HG02970 (cell line): ENCODE data around the gene CCDC127.
"Not testable (repeated sequence)": the region's sequence is repeated elsewhere in the genome, so short reads cannot be mapped to it uniquely, and the experiment has no call there.

ENCODE experiments used
- ATAC-seq: cut with Tn5 transposase; IDR thresholded peaks from one replicate; pipeline ENCODE4 v1.9.1; 2021; ENCODE audit warnings: mild to moderate bottlenecking, moderate library complexity, moderate number of reproducible peaks; ENCODE audit not compliant: unreplicated experiment, low FRiP score

CCDC127 gene

GRCh38 chr5:178110-178509 is 39.8 kb downstream of the CCDC127 start:
- ATAC-seq, result no peak

GRCh38 chr5:176296-176823 is 41.6 kb downstream of the CCDC127 start:
- ATAC-seq, result no peak

- ATAC-seq, result no peak
Measured at GRCh38 chr5:174876-175465, 43.0 kb downstream of the CCDC127 start.

- no peak for ATAC-seq
Measured at GRCh38 chr5:174291-174600, 43.7 kb downstream of the CCDC127 start.

GRCh38 chr5:173392-174290 is 44.3 kb downstream of the CCDC127 start:
- ATAC-seq, result no peak

- no peak for ATAC-seq
Measured at GRCh38 chr5:172841-173251, 45.1 kb downstream of the CCDC127 start.

GRCh38 chr5:172421-172820 is 45.5 kb downstream of the CCDC127 start:
- ATAC-seq, result no peak

- ATAC-seq, result no peak
Measured at GRCh38 chr5:171801-172331, 46.1 kb downstream of the CCDC127 start.

- ATAC-seq, result no peak
Measured at GRCh38 chr5:170971-171800, 46.8 kb downstream of the CCDC127 start.

- no peak for ATAC-seq
Measured at GRCh38 chr5:169728-170094, 48.2 kb downstream of the CCDC127 start.

GRCh38 chr5:169071-169727 is 48.8 kb downstream of the CCDC127 start:
- no peak for ATAC-seq

- no peak for ATAC-seq
Measured at GRCh38 chr5:167982-168660, 49.8 kb downstream of the CCDC127 start.

GRCh38 chr5:167511-167910 is 50.4 kb downstream of the CCDC127 start:
- no peak for ATAC-seq

GRCh38 chr5:166441-167372 is 51.2 kb downstream of the CCDC127 start:
- no peak for ATAC-seq

GRCh38 chr5:164783-165182 is 53.2 kb downstream of the CCDC127 start:
- not testable (repeated sequence) for ATAC-seq

- no peak for ATAC-seq
Measured at GRCh38 chr5:164244-164643, 53.7 kb downstream of the CCDC127 start.

GRCh38 chr5:163841-164240 is 54.1 kb downstream of the CCDC127 start:
- no peak for ATAC-seq

GRCh38 chr5:163338-163620 is 54.7 kb downstream of the CCDC127 start:
- no peak for ATAC-seq
